ENCODE measurements around the gene CACNB4.
A peak's percentile ranks its signal among the peaks of the same experiment; 100 is the strongest.

Gene CACNB4

GRCh38 chr2:152068226-152068625 is 30.6 kb downstream of the CACNB4 start:
- ChIA-PET POLR2A (ENCODE audit: low non-redundant PET) (no interaction called here), CTCF (no interaction called here)
- TF ChIP-seq, protein P1, sequence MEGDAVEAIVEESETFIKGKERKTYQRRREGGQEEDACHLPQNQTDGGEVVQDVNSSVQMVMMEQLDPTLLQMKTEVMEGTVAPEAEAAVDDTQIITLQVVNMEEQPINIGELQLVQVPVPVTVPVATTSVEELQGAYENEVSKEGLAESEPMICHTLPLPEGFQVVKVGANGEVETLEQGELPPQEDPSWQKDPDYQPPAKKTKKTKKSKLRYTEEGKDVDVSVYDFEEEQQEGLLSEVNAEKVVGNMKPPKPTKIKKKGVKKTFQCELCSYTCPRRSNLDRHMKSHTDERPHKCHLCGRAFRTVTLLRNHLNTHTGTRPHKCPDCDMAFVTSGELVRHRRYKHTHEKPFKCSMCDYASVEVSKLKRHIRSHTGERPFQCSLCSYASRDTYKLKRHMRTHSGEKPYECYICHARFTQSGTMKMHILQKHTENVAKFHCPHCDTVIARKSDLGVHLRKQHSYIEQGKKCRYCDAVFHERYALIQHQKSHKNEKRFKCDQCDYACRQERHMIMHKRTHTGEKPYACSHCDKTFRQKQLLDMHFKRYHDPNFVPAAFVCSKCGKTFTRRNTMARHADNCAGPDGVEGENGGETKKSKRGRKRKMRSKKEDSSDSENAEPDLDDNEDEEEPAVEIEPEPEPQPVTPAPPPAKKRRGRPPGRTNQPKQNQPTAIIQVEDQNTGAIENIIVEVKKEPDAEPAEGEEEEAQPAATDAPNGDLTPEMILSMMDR (conservative IDR thresholded peaks at IDR 0.05; ENCODE audit: low read depth), result no peak
- H3K27ac ChIP-seq, result no peak overlapping the region
- no peak for DNase-seq (ENCODE audit: low spot score)

DNA sequence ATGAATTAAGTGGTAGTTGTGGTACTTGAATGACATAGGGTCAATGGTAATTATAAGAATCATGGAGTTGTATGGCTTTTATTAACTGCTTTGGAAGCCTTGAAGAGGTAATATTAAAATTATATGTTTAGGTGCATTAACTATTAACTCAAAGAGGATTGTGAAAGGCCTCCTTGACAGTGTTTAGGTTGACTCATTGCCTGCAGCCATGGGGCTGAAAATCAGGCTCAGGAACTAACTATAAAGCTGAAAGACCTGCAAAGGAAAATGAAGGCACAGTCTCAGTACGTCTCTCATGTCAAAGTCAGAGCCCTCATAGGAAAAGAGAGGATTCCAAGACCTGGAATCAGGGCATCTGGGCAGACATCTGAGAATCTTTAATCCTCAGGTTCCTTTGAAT is 31.0 kb downstream of the CACNB4 start:
- ChIA-PET POLR2A (ENCODE audit: low non-redundant PET) (no interaction called here), CTCF (no interaction called here)
- TF ChIP-seq, protein P1 (conservative IDR thresholded peaks at IDR 0.05; ENCODE audit: low read depth), result no peak
- H3K27ac ChIP-seq, result no peak overlapping the region
- no peak for DNase-seq (ENCODE audit: low spot score)

DNA sequence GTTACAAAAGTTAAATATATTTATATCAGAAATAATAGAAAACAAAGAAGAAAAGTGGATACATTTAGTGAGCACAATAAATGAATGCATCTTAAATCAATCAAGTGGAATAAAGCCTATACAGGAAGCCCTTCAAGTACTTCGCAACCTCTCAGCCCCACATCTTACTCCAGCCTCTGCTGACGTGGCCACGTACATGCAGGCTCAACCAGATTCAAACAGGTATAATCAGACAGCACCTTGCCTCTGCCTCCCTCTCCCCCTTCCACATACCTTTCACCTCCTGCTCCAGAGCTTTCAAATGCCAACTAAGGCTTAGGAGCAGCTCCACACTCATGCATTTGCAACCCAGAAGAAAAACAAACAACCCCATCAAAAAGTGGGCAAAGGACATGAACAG is 32.9 kb downstream of the CACNB4 start:
- CTCF ChIA-PET, result no interaction called here
- POLR2A ChIA-PET (ENCODE audit: low non-redundant PET), result no interaction called here
- TF ChIP-seq, protein P1 (conservative IDR thresholded peaks at IDR 0.05; ENCODE audit: low read depth), result no peak
- no peak overlapping the region for H3K27ac ChIP-seq
- DNase-seq (ENCODE audit: low spot score), result no peak

- no peak overlapping the region for H3K27ac ChIP-seq
- ChIA-PET POLR2A (ENCODE audit: low non-redundant PET) (no interaction called here), CTCF (no interaction called here)
- TF ChIP-seq, protein P1 (conservative IDR thresholded peaks at IDR 0.05; ENCODE audit: low read depth), result no peak
- DNase-seq (ENCODE audit: low spot score), result no peak
Observed at GRCh38 chr2:152064001-152064400, 34.8 kb downstream of the CACNB4 start.

- CTCF ChIA-PET, result no interaction called here
- H3K27ac ChIP-seq, result no peak overlapping the region
- TF ChIP-seq, protein P1 (conservative IDR thresholded peaks at IDR 0.05; ENCODE audit: low read depth), result no peak
- POLR2A ChIA-PET (ENCODE audit: low non-redundant PET), result no interaction called here
- no peak for DNase-seq (ENCODE audit: low spot score)
Observed at GRCh38 chr2:152063325-152063924, 35.4 kb downstream of the CACNB4 start.

DNA sequence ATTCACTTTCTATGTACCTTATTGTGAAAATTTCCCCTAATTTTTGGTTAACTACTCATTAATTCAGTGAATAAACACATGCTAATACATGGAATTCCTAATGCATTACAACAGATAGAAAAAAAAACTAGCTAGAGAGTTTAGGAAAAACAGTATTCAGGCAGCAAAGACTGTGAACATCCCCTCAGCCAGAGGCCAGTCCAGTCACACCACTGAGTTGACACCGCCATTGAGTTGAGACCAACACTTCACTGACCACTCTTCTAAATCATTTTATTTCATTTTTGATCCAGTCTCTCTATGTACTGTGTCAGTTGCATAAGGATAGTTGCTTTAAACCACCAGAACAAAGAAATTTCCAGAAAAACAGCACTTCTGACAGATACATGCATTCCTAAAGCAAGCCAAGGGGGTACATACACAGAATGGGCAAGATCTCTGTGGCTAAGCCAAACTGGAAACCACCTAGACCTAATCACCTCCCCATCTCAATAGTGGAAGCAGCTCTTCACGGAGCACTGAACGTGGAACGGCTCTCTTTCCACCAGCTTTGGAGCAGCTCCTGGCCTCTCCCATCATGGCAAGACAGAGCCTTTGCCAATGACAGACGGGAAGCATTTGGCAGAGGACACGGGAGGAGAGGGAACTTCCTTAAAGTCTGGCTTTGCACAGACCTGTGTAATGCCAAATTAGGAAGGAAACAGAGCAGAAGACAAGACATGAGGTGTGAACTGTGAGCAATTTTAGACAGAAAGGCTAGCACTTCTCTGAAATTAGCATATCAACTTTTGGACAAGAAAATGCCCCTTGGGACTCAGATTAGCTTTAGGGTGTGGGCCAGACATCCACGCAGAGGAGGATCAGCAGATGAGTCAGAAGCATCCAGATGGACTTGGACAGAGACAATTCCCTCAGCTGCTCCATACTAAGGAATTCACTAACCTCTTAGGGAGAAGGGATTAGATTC is 36.4 kb downstream of the CACNB4 start:
- POLR2A ChIA-PET (ENCODE audit: low non-redundant PET), result no interaction called here
- TF ChIP-seq, protein P1 (conservative IDR thresholded peaks at IDR 0.05; ENCODE audit: low read depth), result no peak
- peak overlapping the region; percentile 47; the same call in 1 of the 2 replicates for H3K27ac ChIP-seq
- CTCF ChIA-PET, result interaction anchor here (0.6 kb wide), 1 partner anchor 26 kb away, joined by 3 read pairs; no protein-coding TSS in a partner anchor
- DNase-seq (ENCODE audit: low spot score), result peak; percentile 41
